Ovary (tissue), 9 donors: ENCODE data around the gene RPL3. TPM values are rescaled to one million over a fixed set of nuclear protein-coding genes. Genes with fewer than 3 reads are reported as not detected.

Source experiments
- DNase-seq, 5 donors: peaks; one replicate each; pipeline ENCODE4 v3.0.0-alpha.2; 2019 to 2020
- H3K27ac ChIP-seq, 2 donors: fragments of 200-600 bp; one replicate each; pipeline versions ENCODE4 v1.5.1 to v1.8.0; 2019 to 2022
- H3K27me3 ChIP-seq: fragments of 200-600 bp; one replicate; pipeline ENCODE4 v1.8.0; 2022
- H3K36me3 ChIP-seq: fragments of 200-600 bp; sonication (generic); one replicate; pipeline ENCODE4 v1.5.1; 2019
- H3K4me1 ChIP-seq: one replicate; pipeline ENCODE4 v1.8.1; 2013; ENCODE audit warnings: mild to moderate bottlenecking, moderate library complexity; ENCODE audit not compliant: insufficient read depth
- H3K4me3 ChIP-seq: fragments of 200-600 bp; sonication (generic); one replicate; pipeline ENCODE4 v1.5.1; 2017
- H3K9me3 ChIP-seq, 2 donors: fragments of 200-600 bp in 1 of 2; sonication (generic) in 1 of 2; one replicate each; pipeline versions ENCODE4 v1.5.1 to v1.8.1; 2013 to 2019; ENCODE audit warnings: mild to moderate bottlenecking in 1 of 2, moderate library complexity in 1 of 2
- CTCF ChIP-seq, 3 donors: fragments of 450-650 bp in 2 of 3; fragments of 200-600 bp in 1 of 3; IDR thresholded peaks; one replicate each; pipeline versions ENCODE4 v1.5.1 to v1.8.0; 2016 to 2022; ENCODE audit warnings: antibody characterized with exemption in 3 of 3, mild to moderate bottlenecking in 1 of 3
- EP300 ChIP-seq: sonication (generic); formaldehyde crosslinking; IDR thresholded peaks from one replicate; pipeline ENCODE4 v1.6.1; 2017; ENCODE audit warnings: antibody characterized with exemption
- POLR2A ChIP-seq: fragments of 450-650 bp; IDR thresholded peaks from one replicate; pipeline ENCODE4 v1.6.1; 2017; ENCODE audit warnings: antibody characterized with exemption, mild to moderate bottlenecking, moderate library complexity
- WGBS, 3 donors: extraction: QIAGEN DNeasy Blood & Tissue Kit in 1 of 3; methylation state at CpG; one replicate each; pipeline versions ENCODE4 v1.1.5 to v1.1.7; 2013 to 2017; 5-methylcytosine and 5-hydroxymethylcytosine counted together
- intact Hi-C, 4 donors: fragments of 100-400 bp; cut with DNase I; formaldehyde crosslinking; loops; one replicate each; pipeline versions ENCODE4 v1.11.0 to v1.15.1; 2022 to 2023
- polyA plus RNA-seq, 2 donors: library from polyadenylated mRNA; stranded (reverse); fragments of 200-250 nt in 1 of 2; fragments of 350-450 nt in 1 of 2; fragmentation: Illumina TruSeq in 1 of 2; extraction: RNeasy Lipid Tissue Mini Kit (QIAGEN cat#74804) in 1 of 2; gene quantifications; one replicate each; pipeline ENCODE4 v1.2.3, GENCODE V29; 2013 to 2014
- total RNA-seq, 7 donors: library from RNA; depleted of rRNA in 2 of 7; stranded (reverse); fragments of >200 nt in 2 of 7; fragmentation: NEBNext Ultra II Directional in 3 of 7; extraction: Animal tissue kit (Norgen Biotek cat#: 25700) in 3 of 7; gene quantifications; one replicate each; pipeline versions ENCODE4 v1.1.0 to v1.2.4, GENCODE V29; 2016 to 2023
- donor health status: DM: no; HTN: no; CAD: no; lungs with moderate emphysema.
- donor health status: DM: no; HTN: no; CAD: no.
- donor health status: Bipolar disorder and iron deficiency.
- donor health status: DM: yes; HTN: yes; CAD: no.
- donor health status: DM: no; HTN: no; CAD: no.
- donor health status: DM: yes; HTN: yes; CAD: no.

RPL3 gene
- total and polyA plus RNA-seq, 9 donors, result 3,441 to 7,258 (median 4,727) TPM

- no peak overlapping the region for H3K27ac ChIP-seq
- TF ChIP-seq EP300 (no peak), POLR2A (no peak), CTCF (IDR thresholded peaks at IDR 0.05) (no peak)
- intact Hi-C loops, result no loop called here
- DNase-seq, result no peak
- WGBS, 3 donors, result 90 to 93% (median 91%) methylated on average over 7 of the region's 7 CpGs
- no peaks in the 10 kb centered on the region for H3K36me3 ChIP-seq
- no peak overlapping the region for H3K4me3 ChIP-seq
- no peaks in the 10 kb centered on the region for H3K9me3 ChIP-seq
- no peaks in the 10 kb centered on the region for H3K4me1 ChIP-seq
- no peaks in the 10 kb centered on the region for H3K27me3 ChIP-seq
Observed at GRCh38 chr22:39280250-39280649, 39.2 kb downstream of the RPL3 start.

DNA sequence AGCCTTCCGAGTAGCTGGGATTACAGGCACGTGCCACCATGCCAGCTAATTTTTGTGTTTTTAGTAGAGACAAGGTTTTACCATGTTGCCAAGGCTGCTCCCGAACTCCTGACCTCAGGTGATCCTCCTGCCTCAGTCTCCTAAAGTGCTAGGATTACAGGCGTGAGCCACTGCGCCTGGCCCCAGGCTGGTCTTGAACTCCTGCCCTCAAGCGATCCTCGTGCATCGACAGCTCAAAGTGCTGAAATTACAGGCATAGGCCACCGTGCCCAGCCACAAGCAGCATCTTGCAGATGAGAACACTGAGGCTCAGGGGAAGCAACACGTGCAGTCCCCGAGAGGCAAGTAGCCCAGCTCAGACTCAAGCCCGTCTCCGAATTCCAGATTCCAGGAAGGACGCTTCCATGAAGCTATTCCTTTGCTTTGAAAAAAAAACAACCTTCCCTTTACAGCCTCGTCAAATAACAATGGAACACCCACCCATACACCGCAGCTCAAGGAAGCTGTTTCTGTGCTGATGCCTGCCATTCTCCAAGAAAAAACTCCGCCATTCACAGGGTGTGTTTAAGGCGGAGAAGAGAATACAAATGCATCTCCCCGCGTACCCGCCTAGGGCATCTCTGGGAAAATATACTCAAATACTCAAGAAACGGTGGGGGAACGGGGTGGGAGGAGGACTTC is 40.1 kb downstream of the RPL3 start:
- intact Hi-C loops, result no loop called here
- Histone ChIP-seq H3K9me3 (no peaks in the 10 kb centered on the region), H3K27ac (no peak overlapping the region), H3K4me1 (no peaks in the 10 kb centered on the region), H3K27me3 (no peaks in the 10 kb centered on the region), H3K36me3 (no peaks in the 10 kb centered on the region), H3K4me3 (no peak overlapping the region)
- no peak for TF ChIP-seq CTCF (IDR thresholded peaks at IDR 0.05)
- TF ChIP-seq EP300, result no peak
- TF ChIP-seq POLR2A, result no peak
- no peak for DNase-seq
- whole genome bisulfite sequencing, 3 donors, result 77 to 88% (median 80%) methylated on average over 23 of the region's 23 CpGs

GRCh38 chr22:39278040-39278439 is 41.4 kb downstream of the RPL3 start:
- intact Hi-C loops, result no loop called here
- Histone ChIP-seq H3K27ac (no peak overlapping the region), H3K27me3 (no peaks in the 10 kb centered on the region), H3K36me3 (no peaks in the 10 kb centered on the region), H3K9me3 (no peaks in the 10 kb centered on the region), H3K4me3 (no peak overlapping the region), H3K4me1 (no peaks in the 10 kb centered on the region)
- TF ChIP-seq POLR2A, result no peak
- no peak for TF ChIP-seq EP300
- TF ChIP-seq CTCF (IDR thresholded peaks at IDR 0.05), result no peak
- 22 to 31% (median 25%) methylated on average over 7 to 13 of the region's 13 CpGs for WGBS, 3 donors
- no peak for DNase-seq

DNA sequence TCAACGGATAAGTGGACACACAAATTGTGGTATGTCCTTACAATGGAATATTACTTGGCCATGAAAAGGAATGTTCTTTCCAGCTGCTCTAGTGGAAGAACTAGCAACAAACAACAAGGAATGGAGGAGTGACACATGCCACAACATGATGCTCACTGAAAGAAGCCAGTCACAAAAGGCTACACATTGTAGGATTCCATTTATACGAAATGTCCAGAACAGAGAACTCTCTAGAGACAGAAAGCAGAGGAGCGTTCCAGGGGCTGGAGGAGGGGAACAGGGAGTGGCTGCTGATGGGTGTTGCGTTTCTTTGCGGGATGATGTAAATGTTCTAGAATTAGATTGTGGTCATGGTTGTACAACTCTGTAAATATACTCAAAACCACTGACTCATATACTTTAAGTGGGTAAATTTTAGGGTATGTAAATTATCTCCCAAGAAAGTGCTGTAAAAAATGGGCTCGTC is 42.2 kb downstream of the RPL3 start:
- DNase-seq, result no peak
- no peak overlapping the region for H3K27ac ChIP-seq
- intact Hi-C loops, result no loop called here
- TF ChIP-seq EP300 (no peak), POLR2A (no peak), CTCF (IDR thresholded peaks at IDR 0.05) (no peak)
- H3K36me3 ChIP-seq, result no peaks in the 10 kb centered on the region
- no peak overlapping the region for H3K4me3 ChIP-seq
- no peaks in the 10 kb centered on the region for H3K27me3 ChIP-seq
- H3K4me1 ChIP-seq, result no peaks in the 10 kb centered on the region
- 79 to 90% (median 86%) methylated on average over 6 of the region's 6 CpGs for WGBS, 3 donors
- H3K9me3 ChIP-seq, result no peaks in the 10 kb centered on the region
